ENCODE measurements around the gene FAHD1. TPM values are rescaled to one million over a fixed set of nuclear protein-coding genes. Genes with fewer than 3 reads are reported as not detected.
A peak's percentile ranks its signal among the peaks of the same experiment; 100 is the strongest.

Gene FAHD1
- total and polyA plus RNA-seq, 9 of the 15 experiments (the other 6 are each of a cell fraction or from before 2014, with no cell fraction given) = 2.2 to 20.9 (median 10.7) TPM

DNA sequence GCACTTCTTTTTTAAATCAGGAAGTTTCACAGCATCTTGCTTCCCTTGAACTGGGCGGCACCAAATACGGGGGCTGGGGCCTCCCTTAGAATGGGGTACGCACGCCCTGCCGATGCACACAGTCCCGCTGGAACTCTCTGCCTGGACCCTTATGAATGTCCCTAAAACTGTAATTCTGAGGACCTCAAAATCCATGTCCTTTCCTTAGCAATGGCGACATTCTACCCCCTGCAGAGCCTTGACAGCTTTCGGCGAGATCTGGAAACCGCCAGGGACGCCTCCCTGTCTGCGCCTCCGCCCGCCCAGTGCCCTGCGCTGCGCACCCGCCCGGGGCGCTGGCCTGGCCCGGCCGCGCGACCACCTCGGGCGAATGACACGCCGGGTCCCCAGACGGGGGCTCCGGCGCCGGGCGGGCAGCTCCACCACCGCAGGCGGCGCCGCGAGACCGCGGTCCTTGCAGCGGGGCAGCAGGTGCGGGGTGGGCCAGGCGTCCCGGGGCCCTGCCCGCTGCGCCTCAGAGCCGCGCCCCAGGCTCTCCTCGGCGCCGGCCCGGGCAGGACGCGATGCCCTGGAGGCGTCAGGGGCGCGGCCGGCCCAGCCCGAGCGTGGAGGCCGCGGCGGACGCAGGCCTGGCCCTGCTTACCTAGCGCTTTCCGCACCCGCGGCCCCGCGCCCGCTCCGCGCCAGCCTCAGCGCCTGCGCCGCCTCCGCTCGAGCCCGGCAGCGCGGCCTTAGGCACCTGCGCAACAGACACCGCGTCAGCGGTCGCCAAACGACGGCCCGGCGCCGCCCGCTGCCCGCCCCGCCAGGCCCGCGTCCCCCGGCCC lies 929 bp upstream of the FAHD1 start (continued):
- TF ChIP-seq ILF3 (IDR thresholded peaks at IDR 0.05; ENCODE audit: borderline replicate concordance) (no peak), ZNF197 (CRISPR knock-in tag; IDR thresholded peaks at IDR 0.05; ENCODE audit: low read depth) (no peak), NCOA6 (IDR thresholded peaks at IDR 0.05) (no peak), MAFK (IDR thresholded peaks at IDR 0.05; ENCODE audit: low read length) (no peak), JUN (IDR thresholded peaks at IDR 0.05; ENCODE audit: borderline replicate concordance, low read depth, low read length) (no peak), JUN (CRISPR knock-in tag; IDR thresholded peaks at IDR 0.05; ENCODE audit: borderline replicate concordance) (no peak), TAL1 (IDR thresholded peaks at IDR 0.05) (no peak), ZBTB7A (IDR thresholded peaks at IDR 0.05; ENCODE audit: borderline replicate concordance, control insufficient read depth, low read depth, low read length) (peak; percentile 36; the same call in 1 of the 2 replicates), ZNF24 (IDR thresholded peaks at IDR 0.05) (no peak), ZNF263 (CRISPR knock-in tag; IDR thresholded peaks at IDR 0.05; ENCODE audit: borderline replicate concordance) (no peak), ZNF778 (CRISPR knock-in tag; IDR thresholded peaks at IDR 0.05) (no peak), KLF16 (IDR thresholded peaks at IDR 0.05) (no peak)
- TF ChIP-seq, protein P1, sequence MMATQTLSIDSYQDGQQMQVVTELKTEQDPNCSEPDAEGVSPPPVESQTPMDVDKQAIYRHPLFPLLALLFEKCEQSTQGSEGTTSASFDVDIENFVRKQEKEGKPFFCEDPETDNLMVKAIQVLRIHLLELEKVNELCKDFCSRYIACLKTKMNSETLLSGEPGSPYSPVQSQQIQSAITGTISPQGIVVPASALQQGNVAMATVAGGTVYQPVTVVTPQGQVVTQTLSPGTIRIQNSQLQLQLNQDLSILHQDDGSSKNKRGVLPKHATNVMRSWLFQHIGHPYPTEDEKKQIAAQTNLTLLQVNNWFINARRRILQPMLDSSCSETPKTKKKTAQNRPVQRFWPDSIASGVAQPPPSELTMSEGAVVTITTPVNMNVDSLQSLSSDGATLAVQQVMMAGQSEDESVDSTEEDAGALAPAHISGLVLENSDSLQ (IDR thresholded peaks at IDR 0.05) = no peak
- TF ChIP-seq, protein P2, sequence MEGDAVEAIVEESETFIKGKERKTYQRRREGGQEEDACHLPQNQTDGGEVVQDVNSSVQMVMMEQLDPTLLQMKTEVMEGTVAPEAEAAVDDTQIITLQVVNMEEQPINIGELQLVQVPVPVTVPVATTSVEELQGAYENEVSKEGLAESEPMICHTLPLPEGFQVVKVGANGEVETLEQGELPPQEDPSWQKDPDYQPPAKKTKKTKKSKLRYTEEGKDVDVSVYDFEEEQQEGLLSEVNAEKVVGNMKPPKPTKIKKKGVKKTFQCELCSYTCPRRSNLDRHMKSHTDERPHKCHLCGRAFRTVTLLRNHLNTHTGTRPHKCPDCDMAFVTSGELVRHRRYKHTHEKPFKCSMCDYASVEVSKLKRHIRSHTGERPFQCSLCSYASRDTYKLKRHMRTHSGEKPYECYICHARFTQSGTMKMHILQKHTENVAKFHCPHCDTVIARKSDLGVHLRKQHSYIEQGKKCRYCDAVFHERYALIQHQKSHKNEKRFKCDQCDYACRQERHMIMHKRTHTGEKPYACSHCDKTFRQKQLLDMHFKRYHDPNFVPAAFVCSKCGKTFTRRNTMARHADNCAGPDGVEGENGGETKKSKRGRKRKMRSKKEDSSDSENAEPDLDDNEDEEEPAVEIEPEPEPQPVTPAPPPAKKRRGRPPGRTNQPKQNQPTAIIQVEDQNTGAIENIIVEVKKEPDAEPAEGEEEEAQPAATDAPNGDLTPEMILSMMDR (IDR thresholded peaks at IDR 0.05 in 2 of 3, conservative IDR thresholded peaks at IDR 0.05 in 1 of 3; ENCODE audit: insufficient read depth in 2 of 3, low read depth in 1 of 3, low read length in 3 of 3) = peak in 1 of 3 experiments; percentile 27; a peak in 1 of 6 replicates
- TF ChIP-seq, protein P3, sequence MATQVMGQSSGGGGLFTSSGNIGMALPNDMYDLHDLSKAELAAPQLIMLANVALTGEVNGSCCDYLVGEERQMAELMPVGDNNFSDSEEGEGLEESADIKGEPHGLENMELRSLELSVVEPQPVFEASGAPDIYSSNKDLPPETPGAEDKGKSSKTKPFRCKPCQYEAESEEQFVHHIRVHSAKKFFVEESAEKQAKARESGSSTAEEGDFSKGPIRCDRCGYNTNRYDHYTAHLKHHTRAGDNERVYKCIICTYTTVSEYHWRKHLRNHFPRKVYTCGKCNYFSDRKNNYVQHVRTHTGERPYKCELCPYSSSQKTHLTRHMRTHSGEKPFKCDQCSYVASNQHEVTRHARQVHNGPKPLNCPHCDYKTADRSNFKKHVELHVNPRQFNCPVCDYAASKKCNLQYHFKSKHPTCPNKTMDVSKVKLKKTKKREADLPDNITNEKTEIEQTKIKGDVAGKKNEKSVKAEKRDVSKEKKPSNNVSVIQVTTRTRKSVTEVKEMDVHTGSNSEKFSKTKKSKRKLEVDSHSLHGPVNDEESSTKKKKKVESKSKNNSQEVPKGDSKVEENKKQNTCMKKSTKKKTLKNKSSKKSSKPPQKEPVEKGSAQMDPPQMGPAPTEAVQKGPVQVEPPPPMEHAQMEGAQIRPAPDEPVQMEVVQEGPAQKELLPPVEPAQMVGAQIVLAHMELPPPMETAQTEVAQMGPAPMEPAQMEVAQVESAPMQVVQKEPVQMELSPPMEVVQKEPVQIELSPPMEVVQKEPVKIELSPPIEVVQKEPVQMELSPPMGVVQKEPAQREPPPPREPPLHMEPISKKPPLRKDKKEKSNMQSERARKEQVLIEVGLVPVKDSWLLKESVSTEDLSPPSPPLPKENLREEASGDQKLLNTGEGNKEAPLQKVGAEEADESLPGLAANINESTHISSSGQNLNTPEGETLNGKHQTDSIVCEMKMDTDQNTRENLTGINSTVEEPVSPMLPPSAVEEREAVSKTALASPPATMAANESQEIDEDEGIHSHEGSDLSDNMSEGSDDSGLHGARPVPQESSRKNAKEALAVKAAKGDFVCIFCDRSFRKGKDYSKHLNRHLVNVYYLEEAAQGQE (IDR thresholded peaks at IDR 0.05; ENCODE audit: borderline replicate concordance) = 0 out of 2 replicates have a peak, but pooled peaks have one; percentile 3
- TF ChIP-seq, protein P3 (CRISPR knock-in tag; IDR thresholded peaks at IDR 0.05; ENCODE audit: low read depth) = no peak
- TF ChIP-seq, protein P4, sequence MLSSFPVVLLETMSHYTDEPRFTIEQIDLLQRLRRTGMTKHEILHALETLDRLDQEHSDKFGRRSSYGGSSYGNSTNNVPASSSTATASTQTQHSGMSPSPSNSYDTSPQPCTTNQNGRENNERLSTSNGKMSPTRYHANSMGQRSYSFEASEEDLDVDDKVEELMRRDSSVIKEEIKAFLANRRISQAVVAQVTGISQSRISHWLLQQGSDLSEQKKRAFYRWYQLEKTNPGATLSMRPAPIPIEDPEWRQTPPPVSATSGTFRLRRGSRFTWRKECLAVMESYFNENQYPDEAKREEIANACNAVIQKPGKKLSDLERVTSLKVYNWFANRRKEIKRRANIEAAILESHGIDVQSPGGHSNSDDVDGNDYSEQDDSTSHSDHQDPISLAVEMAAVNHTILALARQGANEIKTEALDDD (IDR thresholded peaks at IDR 0.05) = no peak

Data from K562 (cell line).